Epithelial cell of esophagus (primary cell): ENCODE data around the gene CFAP141.
A peak's percentile ranks its signal among the peaks of the same experiment; 100 is the strongest.
"Not testable (repeated sequence)": the region's sequence is repeated elsewhere in the genome, so short reads cannot be mapped to it uniquely, and the experiment has no call there.

ENCODE experiments used
- DNase-seq: peaks from one replicate; pipeline ENCODE4 v3.0.0; 2010; ENCODE audit warnings: low read depth
- H3K4me3 ChIP-seq: 2 replicates; pipeline ENCODE4 v1.5.1; 2011; ENCODE audit warnings: mild to moderate bottlenecking, low read length, control low read depth
- TF ChIP-seq, protein P1 (sequence below): IDR thresholded peaks from 2 replicates; pipeline ENCODE4 v1.5.1; 2011; ENCODE audit warnings: low read depth, mild to moderate bottlenecking, low read length, control low read depth, inconsistent platforms; ENCODE audit not compliant: insufficient read depth; ENCODE audit errors: missing control alignments

Gene CFAP141

DNA sequence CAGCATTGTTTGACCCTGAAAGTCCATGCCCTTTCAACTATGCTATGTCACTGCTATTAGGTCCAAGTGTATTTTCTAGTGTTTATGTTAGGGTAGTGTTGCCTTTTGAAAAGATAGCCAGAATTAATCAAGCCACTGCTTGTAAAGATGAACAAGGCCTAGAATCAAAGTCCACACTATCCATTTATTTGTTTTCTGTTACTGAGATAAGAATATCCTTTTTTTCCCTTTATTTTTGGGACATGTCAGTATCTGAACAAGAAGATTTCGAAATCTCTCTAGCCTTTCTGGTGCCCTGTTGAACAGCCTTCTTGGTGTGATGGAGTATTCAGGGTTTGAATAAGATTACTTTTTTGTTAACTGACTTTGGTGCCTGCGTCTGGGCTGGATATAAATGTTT is 31.3 kb upstream of the CFAP141 start:
- no peak overlapping the region for H3K4me3 ChIP-seq
- no peak for DNase-seq
- TF ChIP-seq, protein P1, sequence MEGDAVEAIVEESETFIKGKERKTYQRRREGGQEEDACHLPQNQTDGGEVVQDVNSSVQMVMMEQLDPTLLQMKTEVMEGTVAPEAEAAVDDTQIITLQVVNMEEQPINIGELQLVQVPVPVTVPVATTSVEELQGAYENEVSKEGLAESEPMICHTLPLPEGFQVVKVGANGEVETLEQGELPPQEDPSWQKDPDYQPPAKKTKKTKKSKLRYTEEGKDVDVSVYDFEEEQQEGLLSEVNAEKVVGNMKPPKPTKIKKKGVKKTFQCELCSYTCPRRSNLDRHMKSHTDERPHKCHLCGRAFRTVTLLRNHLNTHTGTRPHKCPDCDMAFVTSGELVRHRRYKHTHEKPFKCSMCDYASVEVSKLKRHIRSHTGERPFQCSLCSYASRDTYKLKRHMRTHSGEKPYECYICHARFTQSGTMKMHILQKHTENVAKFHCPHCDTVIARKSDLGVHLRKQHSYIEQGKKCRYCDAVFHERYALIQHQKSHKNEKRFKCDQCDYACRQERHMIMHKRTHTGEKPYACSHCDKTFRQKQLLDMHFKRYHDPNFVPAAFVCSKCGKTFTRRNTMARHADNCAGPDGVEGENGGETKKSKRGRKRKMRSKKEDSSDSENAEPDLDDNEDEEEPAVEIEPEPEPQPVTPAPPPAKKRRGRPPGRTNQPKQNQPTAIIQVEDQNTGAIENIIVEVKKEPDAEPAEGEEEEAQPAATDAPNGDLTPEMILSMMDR: no peak

- no peak for DNase-seq
- TF ChIP-seq, protein P1: no peak
- no peak overlapping the region for H3K4me3 ChIP-seq
Observed at GRCh38 chr1:154236855-154237254, 30.7 kb upstream of the CFAP141 start.

GRCh38 chr1:154233127-154233526 is 27.0 kb upstream of the CFAP141 start:
- not testable (repeated sequence) for DNase-seq

GRCh38 chr1:154231112-154231511 is 25.0 kb upstream of the CFAP141 start:
- DNase-seq, H3K4me3 ChIP-seq: not testable (repeated sequence)

More at GRCh38 chr1:154233127-154233526, 27.0 kb upstream of the CFAP141 start:
- not testable (repeated sequence) for H3K4me3 ChIP-seq

DNA sequence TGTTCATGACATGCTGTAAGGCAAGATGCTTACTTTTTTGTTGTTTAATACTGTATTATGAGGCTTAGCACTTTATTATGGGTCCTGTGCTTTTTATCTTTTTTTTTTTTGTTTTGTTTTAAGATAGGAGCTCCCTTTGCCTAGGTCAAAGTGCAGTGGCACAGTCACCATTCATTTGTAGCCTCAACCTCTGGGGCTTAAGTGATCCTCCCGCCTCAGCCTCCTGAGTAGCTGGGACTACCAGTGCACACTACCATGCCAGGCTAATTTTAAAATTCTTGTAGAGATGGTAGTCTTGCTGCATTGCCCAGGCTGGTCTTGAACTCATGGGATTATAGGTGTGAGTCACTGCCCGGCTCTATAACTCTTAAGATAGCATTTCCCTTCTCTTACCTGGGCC is 19.2 kb upstream of the CFAP141 start:
- no peak overlapping the region for H3K4me3 ChIP-seq
- DNase-seq: no peak
- TF ChIP-seq, protein P1: no peak

GRCh38 chr1:154223621-154224020 is 17.5 kb upstream of the CFAP141 start:
- no peak for DNase-seq
- TF ChIP-seq, protein P1: no peak
- no peak overlapping the region for H3K4me3 ChIP-seq

DNA sequence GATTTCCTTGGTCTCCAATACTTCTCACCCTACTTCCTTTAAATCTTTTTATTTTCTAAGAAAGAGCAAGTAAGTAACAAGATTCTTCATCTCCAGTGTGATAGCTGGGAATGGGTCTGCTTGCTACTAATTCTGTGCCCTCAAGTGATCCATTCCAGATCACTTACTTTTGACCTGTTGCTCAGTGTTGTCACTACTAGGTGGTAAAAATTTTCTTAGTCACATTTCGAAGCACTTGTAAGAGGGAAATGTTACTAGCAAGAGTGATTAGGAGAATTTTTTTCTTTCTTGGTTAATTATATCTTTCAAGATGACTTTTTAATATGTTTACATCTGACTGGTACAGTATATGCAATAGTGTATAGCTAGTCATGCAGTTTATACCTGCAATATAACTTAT is 16.8 kb upstream of the CFAP141 start:
- no peak for DNase-seq
- TF ChIP-seq, protein P1: no peak
- H3K4me3 ChIP-seq: no peak overlapping the region

- DNase-seq: no peak
- H3K4me3 ChIP-seq: peak overlapping the region; percentile 86
- TF ChIP-seq, protein P1: no peak
Observed at GRCh38 chr1:154222518-154222917, 16.4 kb upstream of the CFAP141 start.
